OCI-LY1 (cell line): ENCODE measurements around the gene DMD.

ENCODE experiments used
- H2AFZ ChIP-seq: fragments of 200-600 bp; sonication (generic), shearing (Covaris generic); 2 replicates; pipeline ENCODE4 v1.6.0; 2014; ENCODE audit warnings: antibody characterized with exemption, mild to moderate bottlenecking, low read length
- H3F3A ChIP-seq: fragments of 200-600 bp; sonication (generic), shearing (Covaris generic); 2 replicates; pipeline ENCODE4 v1.6.0; 2014; ENCODE audit warnings: mild to moderate bottlenecking, antibody characterized with exemption, low read length, moderate library complexity; ENCODE audit not compliant: insufficient read depth
- H3K27ac ChIP-seq: fragments of 200-600 bp; sonication (generic); 2 replicates; pipeline ENCODE4 v1.5.1; 2014; ENCODE audit warnings: low read length, mixed run types, mild to moderate bottlenecking, low read depth; ENCODE audit not compliant: poor library complexity, severe bottlenecking
- H3K27me3 ChIP-seq: fragments of 200-600 bp; sonication (generic); 2 replicates; pipeline ENCODE4 v1.6.0; 2014; ENCODE audit warnings: antibody characterized with exemption, mild to moderate bottlenecking, low read length, moderate library complexity; ENCODE audit not compliant: insufficient read depth
- H3K36me3 ChIP-seq: fragments of 200-600 bp; sonication (generic); 2 replicates; pipeline ENCODE4 v1.6.1; 2014; ENCODE audit warnings: mild to moderate bottlenecking, antibody characterized with exemption, low read length, moderate library complexity, mixed read lengths; ENCODE audit not compliant: insufficient read depth
- H3K4me1 ChIP-seq: fragments of 200-600 bp; sonication (generic); 2 replicates; pipeline ENCODE4 v1.5.1; 2014; ENCODE audit warnings: mild to moderate bottlenecking, low read length, moderate library complexity; ENCODE audit not compliant: insufficient read depth, severe bottlenecking
- H3K4me2 ChIP-seq: fragments of 200-600 bp; sonication (generic), shearing (Covaris generic); 2 replicates; pipeline ENCODE4 v1.6.1; 2014; ENCODE audit warnings: low read length
- H3K4me3 ChIP-seq: fragments of 200-600 bp; sonication (generic); 2 replicates; pipeline ENCODE4 v1.5.1; 2014; ENCODE audit warnings: low read length, low read depth, mild to moderate bottlenecking, mixed read lengths; ENCODE audit not compliant: poor library complexity, severe bottlenecking
- H3K79me2 ChIP-seq: fragments of 200-600 bp; shearing (Covaris generic); 2 replicates; pipeline ENCODE4 v1.6.1; 2016; ENCODE audit warnings: mixed run types, low read length, mixed read lengths; ENCODE audit not compliant: insufficient read depth
- H3K9ac ChIP-seq: fragments of 200-600 bp; sonication (generic), shearing (Covaris generic); 2 replicates; pipeline ENCODE4 v1.6.1; 2014; ENCODE audit warnings: mild to moderate bottlenecking, low read length, mixed read lengths
- H3K9me2 ChIP-seq: fragments of 200-600 bp; sonication (generic), shearing (Covaris generic); 2 replicates; pipeline ENCODE4 v1.6.1; 2014; ENCODE audit warnings: low read depth, mild to moderate bottlenecking, low read length, mixed read lengths
- H3K9me3 ChIP-seq: fragments of 200-600 bp; shearing (Covaris generic); 2 replicates; pipeline ENCODE4 v1.6.1; 2014; ENCODE audit warnings: low read length, mixed read lengths
- H4K20me1 ChIP-seq: fragments of 200-600 bp; sonication (generic), shearing (Covaris generic); 2 replicates; pipeline ENCODE4 v1.6.0; 2016; ENCODE audit warnings: mild to moderate bottlenecking, low read length; ENCODE audit not compliant: insufficient read depth
- CTCF ChIP-seq: fragments of 200-600 bp; sonication (generic), shearing (Covaris generic); IDR thresholded peaks from 2 replicates; pipeline ENCODE4 v1.5.1; 2017; ENCODE audit warnings: mild to moderate bottlenecking, antibody characterized with exemption, low read length, moderate library complexity, mixed read lengths
- EZH2 ChIP-seq: fragments of 200-600 bp; sonication (generic), shearing (Covaris generic); IDR thresholded peaks from 2 replicates; pipeline ENCODE4 v1.8.0; 2017; ENCODE audit warnings: borderline replicate concordance, mixed run types, mild to moderate bottlenecking, antibody characterized with exemption, low read length, moderate library complexity, mixed read lengths

The DMD gene

GRCh38 chrX:31178064-31178768 is 2033.1 kb downstream of the DMD start:
- Histone ChIP-seq H3K4me2 (no peak overlapping the region), H3K9ac (no peak overlapping the region), H3K27me3 (no peaks in the 10 kb centered on the region), H3K79me2 (no peaks in the 10 kb centered on the region), H3K4me3 (no peak overlapping the region), H3K36me3 (no peaks in the 10 kb centered on the region; the same call in 1 of the 2 replicates), H3K4me1 (no peaks in the 10 kb centered on the region), H3K9me2 (no peaks in the 10 kb centered on the region), H3K27ac (no peak overlapping the region), H3K9me3 (no peaks in the 10 kb centered on the region), H3F3A (no peaks in the 10 kb centered on the region), H2AFZ (no peak overlapping the region), H4K20me1 (no peaks in the 10 kb centered on the region)
- TF ChIP-seq EZH2 (no peak), CTCF (no peak)

DNA sequence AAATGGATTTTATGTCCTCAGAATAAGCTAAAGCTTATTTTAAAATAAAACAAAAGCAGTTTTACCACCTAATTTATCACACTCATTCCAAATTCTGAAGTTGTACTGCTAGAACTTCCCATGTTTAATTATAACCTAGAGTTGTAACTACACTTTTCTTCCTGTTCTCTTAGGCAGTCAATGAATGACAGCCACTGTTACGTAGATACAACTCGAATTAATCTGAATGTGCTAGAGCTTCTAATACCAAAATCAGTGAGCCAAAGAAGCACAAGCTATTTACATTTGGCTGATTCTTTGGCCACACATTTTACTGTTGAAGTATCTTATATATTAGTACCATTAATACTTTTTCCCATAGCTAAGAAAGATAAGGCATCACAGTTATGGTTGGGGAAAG is 2040.6 kb downstream of the DMD start:
- Histone ChIP-seq H3K9me2 (no peaks in the 10 kb centered on the region), H3K27ac (no peak overlapping the region), H3K4me3 (no peak overlapping the region), H4K20me1 (no peaks in the 10 kb centered on the region), H3K4me2 (no peak overlapping the region), H3K79me2 (no peaks in the 10 kb centered on the region), H2AFZ (no peak overlapping the region), H3K27me3 (no peaks in the 10 kb centered on the region), H3K36me3 (no peaks in the 10 kb centered on the region; the same call in 1 of the 2 replicates), H3K4me1 (peaks cover 4% of the 10 kb centered on the region), H3F3A (no peaks in the 10 kb centered on the region), H3K9me3 (no peaks in the 10 kb centered on the region), H3K9ac (no peak overlapping the region)
- TF ChIP-seq CTCF (no peak), EZH2 (no peak)

DNA sequence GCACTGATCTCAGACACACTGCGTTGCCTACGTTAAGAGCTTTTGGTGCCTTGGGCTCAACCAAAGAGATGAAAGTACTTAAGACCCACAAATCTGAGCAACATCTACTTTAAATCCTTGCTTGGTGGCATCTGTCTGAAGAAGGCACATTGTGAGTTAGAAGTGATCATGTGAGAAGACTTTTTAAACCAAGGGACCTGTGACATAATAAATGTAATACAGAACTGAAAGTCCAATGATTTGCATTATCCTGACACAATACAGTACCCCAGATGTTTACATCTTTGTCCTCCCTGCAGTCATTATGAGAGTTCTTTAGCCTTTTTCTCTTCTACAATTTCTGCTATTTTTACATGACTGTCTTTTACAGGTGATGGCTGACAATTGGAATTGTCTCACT is 2042.8 kb downstream of the DMD start:
- Histone ChIP-seq H3K4me1 (peaks cover 4% of the 10 kb centered on the region), H3K27ac (no peak overlapping the region), H3K36me3 (no peaks in the 10 kb centered on the region; the same call in 1 of the 2 replicates), H3K4me3 (no peak overlapping the region), H3K79me2 (no peaks in the 10 kb centered on the region), H4K20me1 (no peaks in the 10 kb centered on the region), H3F3A (no peaks in the 10 kb centered on the region), H3K9me2 (no peaks in the 10 kb centered on the region), H3K4me2 (no peak overlapping the region), H2AFZ (no peak overlapping the region), H3K27me3 (no peaks in the 10 kb centered on the region), H3K9me3 (no peaks in the 10 kb centered on the region), H3K9ac (no peak overlapping the region)
- no peak for TF ChIP-seq EZH2
- TF ChIP-seq CTCF: no peak
